HepG2 (cell line): ENCODE data around the gene WNT3A. TPM values are rescaled to one million over a fixed set of nuclear protein-coding genes. Genes with fewer than 3 reads are reported as not detected.

Source experiments
- GATAD1 ChIP-seq: IDR thresholded peaks from 2 replicates; pipeline ENCODE4 v1.6.1; 2016; ENCODE audit warnings: missing genetic modification reagents, missing compliant biosample characterization
- HNRNPK ChIP-seq: fragments of 200-400 bp; formaldehyde crosslinking; IDR thresholded peaks from 2 replicates; pipeline ENCODE4 v1.6.1; 2018; ENCODE audit warnings: low read length, low read depth, moderate library complexity, mild to moderate bottlenecking; ENCODE audit not compliant: poor library complexity, severe bottlenecking
- KLF12 ChIP-seq: sonication (generic); formaldehyde crosslinking; IDR thresholded peaks from 2 replicates; pipeline ENCODE4 v1.4.0; 2020; ENCODE audit warnings: missing genetic modification reagents, borderline replicate concordance
- MED13 ChIP-seq: sonication (generic); formaldehyde crosslinking; IDR thresholded peaks from 2 replicates; pipeline ENCODE4 v1.5.0; 2020; ENCODE audit warnings: missing genetic modification reagents
- NFYC ChIP-seq: IDR thresholded peaks from 2 replicates; pipeline ENCODE4 v1.6.1; 2016; ENCODE audit warnings: missing genetic modification reagents, missing compliant biosample characterization
- NR2F6 ChIP-seq, 2 experiments: IDR thresholded peaks; 2 replicates each; pipeline ENCODE4 v1.6.1; 2016; ENCODE audit warnings: antibody characterized with exemption in 1 of 2, mild to moderate bottlenecking in 1 of 2
- PAF1 ChIP-seq: IDR thresholded peaks from 2 replicates; pipeline ENCODE4 v1.6.1; 2016; ENCODE audit warnings: missing genetic modification reagents, missing compliant biosample characterization
- PHB2 ChIP-seq: fragments of 450-650 bp; IDR thresholded peaks from 2 replicates; pipeline ENCODE4 v1.6.1; 2018; ENCODE audit not compliant: partially characterized antibody
- RAD51 ChIP-seq: fragments of 450-650 bp; IDR thresholded peaks from 2 replicates; pipeline ENCODE4 v1.6.1; 2016; ENCODE audit warnings: borderline replicate concordance
- RERE ChIP-seq: IDR thresholded peaks from 2 replicates; pipeline ENCODE4 v1.6.1; 2016; ENCODE audit warnings: low read depth, missing genetic modification reagents, missing compliant biosample characterization
- SAP130 ChIP-seq: IDR thresholded peaks from 2 replicates; pipeline ENCODE4 v1.6.1; 2016; ENCODE audit warnings: low read depth
- SMAD9 ChIP-seq: sonication (generic); formaldehyde crosslinking; IDR thresholded peaks from 2 replicates; pipeline ENCODE4 v1.5.1; 2020; ENCODE audit warnings: mild to moderate bottlenecking, missing genetic modification reagents
- STAG1 ChIP-seq: sonication (generic); formaldehyde crosslinking; IDR thresholded peaks from 2 replicates; pipeline ENCODE4 v1.4.0; 2020; ENCODE audit warnings: missing genetic modification reagents
- TFAP4 ChIP-seq: sonication (generic); IDR thresholded peaks from 2 replicates; pipeline ENCODE4 v1.6.1; 2016; ENCODE audit warnings: low read depth, borderline replicate concordance
- ZMYM3 ChIP-seq: sonication (generic); formaldehyde crosslinking; IDR thresholded peaks from 2 replicates; pipeline ENCODE4 v1.5.1; 2020; ENCODE audit warnings: mild to moderate bottlenecking, missing genetic modification reagents
- ZMYM4 ChIP-seq: sonication (generic); formaldehyde crosslinking; IDR thresholded peaks from 2 replicates; pipeline ENCODE4 v1.8.1; 2023; ENCODE audit warnings: mild to moderate bottlenecking, missing genetic modification reagents
- ZNF274 ChIP-seq: sonication (generic); formaldehyde crosslinking; IDR thresholded peaks from 2 replicates; pipeline ENCODE4 v1.5.1; 2020; ENCODE audit warnings: mild to moderate bottlenecking, missing genetic modification reagents
- ZNF468 ChIP-seq: sonication (generic); formaldehyde crosslinking; IDR thresholded peaks from 2 replicates; pipeline ENCODE4 v1.8.0; 2022; ENCODE audit warnings: mild to moderate bottlenecking, moderate library complexity, missing genetic modification reagents
- ZNF562 ChIP-seq: sonication (generic); formaldehyde crosslinking; IDR thresholded peaks from 2 replicates; pipeline ENCODE4 v1.8.0; 2022; ENCODE audit warnings: missing genetic modification reagents, borderline replicate concordance
- polyA plus RNA-seq, 8 experiments: library from polyadenylated mRNA; depleted of rRNA in 3 of 8; stranded (reverse) in 7 of 8; unstranded in 1 of 8; fragments of >200 nt; fragmentation: Illumina TruSeq in 4 of 8; extraction: Trizol in 4 of 8; gene quantifications; 2 replicates each; pipeline versions ENCODE4 v1.2.1 to v1.2.3, GENCODE V29; 2011 to 2016; ENCODE audit warnings: low read depth in 4 of 8, missing spikeins in 1 of 8, mixed read lengths in 1 of 8; ENCODE audit not compliant: insufficient read depth in 1 of 8
- total RNA-seq, 5 experiments: library from RNA; depleted of rRNA; stranded (reverse); fragments of >200 nt; fragmentation: Illumina TruSeq; extraction: Trizol; gene quantifications; 2 replicates each; pipeline ENCODE4 v1.2.3, GENCODE V29; 2016; ENCODE audit warnings: low read depth in 1 of 5
- TF ChIP-seq, protein P1 (sequence below): sonication (generic); formaldehyde crosslinking; IDR thresholded peaks from 2 replicates; pipeline ENCODE4 v1.8.0; 2022; ENCODE audit warnings: low read depth, missing genetic modification reagents
- TF ChIP-seq, protein P2 (sequence below): sonication (generic); formaldehyde crosslinking; IDR thresholded peaks from 2 replicates; pipeline ENCODE4 v1.5.1; 2020; ENCODE audit warnings: missing genetic modification reagents, mild to moderate bottlenecking, borderline replicate concordance

The WNT3A gene
- total and polyA plus RNA-seq, 2 of the 13 experiments (the other 11 are each of a cell fraction or from before 2014, with no cell fraction given), result not detected

- TF ChIP-seq RERE (CRISPR knock-in tag), result no peak
- TF ChIP-seq ZMYM3, result no peak
- TF ChIP-seq ZNF562, result no peak
- no peak for TF ChIP-seq ZNF468 (CRISPR knock-in tag)
- TF ChIP-seq SAP130 (CRISPR knock-in tag), result 0 out of 2 replicates have a peak, but pooled peaks have one; percentile 24
- TF ChIP-seq NR2F6 (IDR thresholded peaks at IDR 0.05), result no peak
- TF ChIP-seq NR2F6 (CRISPR knock-in tag; IDR thresholded peaks at IDR 0.05), result no peak
- no peak for TF ChIP-seq KLF12
- TF ChIP-seq SMAD9 (CRISPR knock-in tag), result no peak
- TF ChIP-seq PAF1 (CRISPR knock-in tag), result no peak
- TF ChIP-seq, protein P1, sequence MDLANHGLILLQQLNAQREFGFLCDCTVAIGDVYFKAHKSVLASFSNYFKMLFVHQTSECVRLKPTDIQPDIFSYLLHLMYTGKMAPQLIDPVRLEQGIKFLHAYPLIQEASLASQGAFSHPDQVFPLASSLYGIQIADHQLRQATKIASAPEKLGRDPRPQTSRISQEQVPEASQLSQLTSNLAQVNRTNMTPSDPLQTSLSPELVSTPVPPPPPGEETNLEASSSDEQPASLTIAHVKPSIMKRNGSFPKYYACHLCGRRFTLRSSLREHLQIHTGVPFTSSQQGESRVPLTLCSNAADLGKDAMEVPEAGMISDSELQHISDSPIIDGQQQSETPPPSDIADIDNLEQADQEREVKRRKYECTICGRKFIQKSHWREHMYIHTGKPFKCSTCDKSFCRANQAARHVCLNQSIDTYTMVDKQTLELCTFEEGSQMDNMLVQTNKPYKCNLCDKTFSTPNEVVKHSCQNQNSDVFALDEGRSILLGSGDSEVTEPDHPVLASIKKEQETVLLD, result no peak
- no peak for TF ChIP-seq PHB2
- TF ChIP-seq RAD51, result no peak
- TF ChIP-seq ZNF274 (CRISPR knock-in tag), result no peak; the same call in 1 of the 2 replicates
- no peak for TF ChIP-seq TFAP4
- TF ChIP-seq STAG1 (CRISPR knock-in tag), result no peak
- peak; percentile 6; the same call in 1 of the 2 replicates for TF ChIP-seq ZMYM4
- no peak for TF ChIP-seq GATAD1 (CRISPR knock-in tag)
- no peak for TF ChIP-seq NFYC (CRISPR knock-in tag)
- TF ChIP-seq HNRNPK, result no peak
- TF ChIP-seq, protein P2, sequence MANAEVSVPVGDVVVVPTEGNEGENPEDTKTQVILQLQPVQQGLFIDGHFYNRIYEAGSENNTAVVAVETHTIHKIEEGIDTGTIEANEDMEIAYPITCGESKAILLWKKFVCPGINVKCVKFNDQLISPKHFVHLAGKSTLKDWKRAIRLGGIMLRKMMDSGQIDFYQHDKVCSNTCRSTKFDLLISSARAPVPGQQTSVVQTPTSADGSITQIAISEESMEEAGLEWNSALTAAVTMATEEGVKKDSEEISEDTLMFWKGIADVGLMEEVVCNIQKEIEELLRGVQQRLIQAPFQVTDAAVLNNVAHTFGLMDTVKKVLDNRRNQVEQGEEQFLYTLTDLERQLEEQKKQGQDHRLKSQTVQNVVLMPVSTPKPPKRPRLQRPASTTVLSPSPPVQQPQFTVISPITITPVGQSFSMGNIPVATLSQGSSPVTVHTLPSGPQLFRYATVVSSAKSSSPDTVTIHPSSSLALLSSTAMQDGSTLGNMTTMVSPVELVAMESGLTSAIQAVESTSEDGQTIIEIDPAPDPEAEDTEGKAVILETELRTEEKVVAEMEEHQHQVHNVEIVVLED (CRISPR knock-in tag), result no peak; the same call in 1 of the 2 replicates
- no peak for TF ChIP-seq MED13 (CRISPR knock-in tag)
These were observed 76.4 kb downstream of the WNT3A start (continued) for GRCh38 chr1:228082918-228083870.
